CD4-positive, alpha-beta T cell (primary cell): ENCODE results near the gene OIT3. TPM values are rescaled to one million over a fixed set of nuclear protein-coding genes. Genes with fewer than 3 reads are reported as not detected.
"Not testable (repeated sequence)": the region's sequence is repeated elsewhere in the genome, so short reads cannot be mapped to it uniquely, and the experiment has no call there.

ENCODE experiments used
- ATAC-seq: fragments of 200-7000 bp; cut with Tn5 transposase; one replicate; pipeline ENCODE4 v1.10.0; 2022; ENCODE audit warnings: mild to moderate bottlenecking; ENCODE audit not compliant: poor library complexity
- CTCF ChIA-PET: fragments of 350-600 bp; sonication (Branson Sonifier 250); formaldehyde crosslinking; loops from one replicate; lab custom pipeline; 2021; ENCODE audit warnings: antibody characterized with exemption, inconsistent platforms; lab: Charles Lee
- POLR2A ChIA-PET: fragments of 350-600 bp; sonication (Branson Sonifier 250); formaldehyde crosslinking; loops from one replicate; lab custom pipeline; 2021; ENCODE audit warnings: antibody characterized with exemption, inconsistent platforms; lab: Charles Lee
- DNase-seq, 14 experiments: peaks; one replicate each; pipeline ENCODE4 v3.0.0-alpha.2; 2013 to 2020; ENCODE audit warnings: mixed read lengths in 2 of 14
- H3K27ac ChIP-seq, 2 donors: one replicate each; pipeline versions ENCODE4 v1.5.1 to v1.7.0; 2013; ENCODE audit warnings: low read length in 2 of 2, low read depth in 1 of 2, mild to moderate bottlenecking in 1 of 2
- H3K27me3 ChIP-seq, 2 experiments: 1 replicate in 1 of 2; 2 replicates in 1 of 2; pipeline versions ENCODE4 v1.6.1 to v1.7.0; 2013; ENCODE audit warnings: low read length in 2 of 2, control low read depth in 1 of 2, mild to moderate bottlenecking in 1 of 2, moderate library complexity in 1 of 2; ENCODE audit not compliant: insufficient read depth in 2 of 2, control insufficient read depth in 1 of 2
- H3K36me3 ChIP-seq: one replicate; pipeline ENCODE4 v1.6.1; 2013; ENCODE audit warnings: low read length, control low read depth; ENCODE audit not compliant: insufficient read depth
- H3K4me1 ChIP-seq: one replicate; pipeline ENCODE4 v1.6.1; 2013; ENCODE audit warnings: low read length, control low read depth; ENCODE audit not compliant: insufficient read depth
- H3K4me3 ChIP-seq: one replicate; pipeline ENCODE4 v1.5.1; 2013; ENCODE audit warnings: mild to moderate bottlenecking, low read length, moderate library complexity
- H3K9me3 ChIP-seq, 2 experiments: 1 replicate in 1 of 2; 2 replicates in 1 of 2; pipeline versions ENCODE4 v1.6.1 to v1.7.0; 2013; ENCODE audit warnings: low read length in 2 of 2, mild to moderate bottlenecking in 2 of 2, control low read depth in 1 of 2, moderate library complexity in 1 of 2; ENCODE audit not compliant: control insufficient read depth in 1 of 2, insufficient read depth in 1 of 2
- H3K27ac Mint-ChIP-seq: one replicate; pipeline ENCODE4 v1.8.0; 2020; ENCODE audit warnings: mixed read lengths
- H3K27me3 Mint-ChIP-seq: one replicate; pipeline ENCODE4 v1.8.0; 2021; ENCODE audit warnings: mixed read lengths
- H3K36me3 Mint-ChIP-seq: one replicate; pipeline ENCODE4 v1.8.0; 2021; ENCODE audit warnings: low read depth, mixed read lengths
- H3K4me1 Mint-ChIP-seq: one replicate; pipeline ENCODE4 v1.8.0; 2021; ENCODE audit warnings: low read depth, mixed read lengths
- H3K4me3 Mint-ChIP-seq: one replicate; pipeline ENCODE4 v1.8.0; 2020; ENCODE audit warnings: mild to moderate bottlenecking, mixed read lengths
- H3K9me3 Mint-ChIP-seq: one replicate; pipeline ENCODE4 v1.8.0; 2020; ENCODE audit warnings: mixed read lengths
- CTCF ChIP-seq: fragments of 200-600 bp; IDR thresholded peaks from one replicate; pipeline ENCODE4 v1.8.0; 2022; ENCODE audit warnings: antibody characterized with exemption, mild to moderate bottlenecking
- intact Hi-C, 2 experiments: fragments of 100-400 bp; cut with DNase I in 1 of 2; cut with micrococcal nuclease in 1 of 2; formaldehyde crosslinking; loops; one replicate each; pipeline versions ENCODE4 v1.15.1 to v1.9.0; 2023 to 2025; cut with DNase I, micrococcal nuclease
- total RNA-seq, 174 experiments: library from RNA in 2 of 174; stranded (reverse) in 2 of 174; gene quantifications; one replicate each; pipeline ENCODE4 v1.2.3 and lab custom pipeline; 2021 to 2026

OIT3 gene
- total RNA-seq, 2 experiments from 2014 or later: not detected

GRCh38 chr10:72898616-72899015, 5.1 kb downstream of the OIT3 start:
- Mint-ChIP-seq H3K36me3 (no peaks in the 10 kb centered on the region), H3K9me3 (no peaks in the 10 kb centered on the region), H3K27ac (no peak overlapping the region), H3K27me3 (peaks cover 12% of the 10 kb centered on the region), H3K4me3 (no peak overlapping the region), H3K4me1 (no peaks in the 10 kb centered on the region)
- H3K4me3 ChIP-seq: no peak overlapping the region
- H3K27me3 ChIP-seq: no peaks in the 10 kb centered on the region
- ATAC-seq (no peak), DNase-seq (no peak)
- no peaks in the 10 kb centered on the region for H3K36me3 ChIP-seq
- no peaks in the 10 kb centered on the region for H3K4me1 ChIP-seq
- intact Hi-C loops: no loop called here
- peaks cover 0 to 3% of the 10 kb centered on the region in 2 experiments for H3K9me3 ChIP-seq
- no peak overlapping the region for H3K27ac ChIP-seq
- ChIA-PET POLR2A (no interaction called here), CTCF (interaction anchor here (1.1 kb wide), 1 partner anchor 8 kb away, joined by 4 read pairs; no protein-coding TSS in a partner anchor)
- TF ChIP-seq CTCF: no peak

- Histone ChIP-seq H3K27me3 (no peaks in the 10 kb centered on the region), H3K27ac (no peak overlapping the region), H3K36me3 (no peaks in the 10 kb centered on the region), H3K9me3 (peaks cover 0 to 3% of the 10 kb centered on the region in 2 experiments), H3K4me3 (no peak overlapping the region), H3K4me1 (no peaks in the 10 kb centered on the region)
- H3K9me3 Mint-ChIP-seq: no peaks in the 10 kb centered on the region
- H3K27ac Mint-ChIP-seq: no peak overlapping the region
- POLR2A ChIA-PET: no interaction called here
- TF ChIP-seq CTCF: no peak
- H3K36me3 Mint-ChIP-seq: no peaks in the 10 kb centered on the region
- ATAC-seq (no peak), DNase-seq (no peak)
- H3K4me1 Mint-ChIP-seq: no peaks in the 10 kb centered on the region
- no peak overlapping the region for H3K4me3 Mint-ChIP-seq
- intact Hi-C loops: no loop called here
- CTCF ChIA-PET: no interaction called here
- peaks cover 4% of the 10 kb centered on the region for H3K27me3 Mint-ChIP-seq
These were observed 6.0 kb downstream of the OIT3 start for GRCh38 chr10:72899545-72899944.

GRCh38 chr10:72903941-72904446, 10.5 kb downstream of the OIT3 start:
- H3K36me3 ChIP-seq, H3K27me3 Mint-ChIP-seq, H3K4me3 Mint-ChIP-seq, H3K27ac ChIP-seq, H3K9me3 ChIP-seq, ATAC-seq, H3K4me3 ChIP-seq, H3K27ac Mint-ChIP-seq, H3K9me3 Mint-ChIP-seq, intact Hi-C loops, POLR2A ChIA-PET, H3K4me1 ChIP-seq, H3K36me3 Mint-ChIP-seq, CTCF ChIA-PET, H3K4me1 Mint-ChIP-seq, DNase-seq, H3K27me3 ChIP-seq: not testable (repeated sequence)

- DNase-seq: no peak
- no peaks in the 10 kb centered on the region for H3K4me1 Mint-ChIP-seq
- Histone ChIP-seq H3K27ac (no peak overlapping the region), H3K9me3 (no peaks in the 10 kb centered on the region), H3K4me1 (no peaks in the 10 kb centered on the region), H3K36me3 (no peaks in the 10 kb centered on the region), H3K27me3 (no peaks in the 10 kb centered on the region), H3K4me3 (no peak overlapping the region)
- ChIA-PET POLR2A (no interaction called here), CTCF (no interaction called here)
- no peak overlapping the region for H3K4me3 Mint-ChIP-seq
- no peak for ATAC-seq
- TF ChIP-seq CTCF: no peak
- intact Hi-C loops: no loop called here
- no peaks in the 10 kb centered on the region for H3K9me3 Mint-ChIP-seq
- no peaks in the 10 kb centered on the region for H3K27me3 Mint-ChIP-seq
- H3K36me3 Mint-ChIP-seq: no peaks in the 10 kb centered on the region
- no peak overlapping the region for H3K27ac Mint-ChIP-seq
These were observed 11.3 kb downstream of the OIT3 start for GRCh38 chr10:72904806-72905205.
